HS-5 (cell line): ENCODE data around the gene STIL.

Experiments used
- DNase-seq: peaks from one replicate; pipeline ENCODE4 v3.0.0-alpha.2; 2012; ENCODE audit warnings: low read depth

Gene STIL

DNA sequence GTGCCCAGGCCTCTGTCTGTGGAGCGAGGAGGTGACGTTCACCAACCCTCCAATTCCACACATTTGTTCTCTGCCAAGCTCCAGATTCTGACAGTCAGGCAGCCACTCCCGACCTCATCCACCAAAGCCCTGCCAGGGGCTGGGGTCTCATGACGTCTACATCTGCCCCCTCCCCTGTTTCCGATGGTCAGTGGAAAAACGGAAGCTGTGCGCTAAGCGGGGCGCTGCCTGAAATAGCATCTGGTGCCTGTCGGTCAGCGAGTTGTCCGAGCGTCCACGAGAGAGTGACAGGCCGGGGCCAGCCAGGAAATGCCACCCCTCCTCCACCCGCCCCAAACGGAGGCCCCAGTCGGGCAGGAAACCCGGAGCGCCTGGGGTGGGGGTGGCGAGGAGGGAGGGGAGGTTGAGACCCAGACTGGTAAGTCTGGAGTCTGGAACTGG, 78.7 kb downstream of the STIL start:
- no peak for DNase-seq

DNA sequence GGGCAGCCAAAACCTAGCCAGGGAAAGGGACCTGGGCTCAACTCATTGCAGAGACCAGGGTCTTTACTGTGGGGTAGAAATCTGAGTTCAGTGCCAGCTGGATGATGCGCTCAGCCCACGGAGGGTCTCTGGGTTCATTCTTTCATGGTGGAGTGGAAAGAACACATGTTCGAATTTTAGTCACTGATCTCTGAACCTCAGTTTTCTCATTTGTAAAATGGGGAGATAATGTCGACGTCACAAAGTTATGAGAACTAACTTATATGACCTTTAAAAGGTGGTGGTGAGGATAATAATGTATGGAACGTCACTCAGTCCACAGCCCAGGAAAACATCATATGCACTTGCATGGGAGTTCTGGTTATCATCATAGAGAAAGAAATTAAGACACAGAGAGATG, 80.8 kb downstream of the STIL start:
- no peak for DNase-seq

DNA sequence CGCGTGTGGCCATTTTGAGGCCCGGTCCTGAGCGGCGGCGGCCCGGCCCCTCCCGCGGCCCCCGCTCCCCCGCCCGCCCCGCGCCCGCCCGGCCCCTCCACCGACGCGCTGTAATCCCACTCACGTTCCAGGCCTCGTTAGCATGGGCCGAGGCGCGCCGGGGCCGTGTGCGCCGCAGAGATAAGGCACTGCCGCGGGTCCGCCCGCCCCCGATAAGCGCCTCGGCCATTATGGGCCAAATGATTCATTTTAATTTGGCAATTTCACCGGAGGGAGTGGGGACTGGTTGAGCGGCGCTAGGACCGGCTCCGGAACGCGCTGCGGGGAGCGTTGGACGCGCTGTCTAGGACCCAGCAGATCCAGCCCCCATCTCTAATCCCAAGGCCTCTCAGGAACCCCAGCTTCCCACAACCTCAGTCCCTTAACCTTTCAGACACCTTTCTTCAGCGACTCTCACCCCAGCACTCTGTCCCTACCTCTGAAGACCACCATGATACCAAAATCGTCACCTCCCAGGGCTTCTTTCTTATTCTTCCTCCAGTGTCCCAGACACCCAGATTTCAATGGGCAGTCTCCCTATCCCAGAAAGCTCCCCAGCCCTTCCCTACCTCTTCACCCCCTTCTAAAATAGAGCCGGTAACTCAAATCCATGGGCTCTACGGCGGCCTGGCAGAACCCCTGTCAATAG, 81.6 kb downstream of the STIL start, which contains the start of gene TAL1:
TSS of gene TAL1 (minus strand) at position 39 of the 688 bp plus-strand sequence. CDS start 6,337 bp downstream, outside the sequence.
- no peak for DNase-seq

GRCh38 chr1:47231301-47232186, 82.4 kb downstream of the STIL start:
- no peak for DNase-seq

GRCh38 chr1:47230692-47231300, 83.2 kb downstream of the STIL start:
- DNase-seq: no peak

- DNase-seq: no peak
Measured at GRCh38 chr1:47229886-47230691, 83.9 kb downstream of the STIL start.

DNA sequence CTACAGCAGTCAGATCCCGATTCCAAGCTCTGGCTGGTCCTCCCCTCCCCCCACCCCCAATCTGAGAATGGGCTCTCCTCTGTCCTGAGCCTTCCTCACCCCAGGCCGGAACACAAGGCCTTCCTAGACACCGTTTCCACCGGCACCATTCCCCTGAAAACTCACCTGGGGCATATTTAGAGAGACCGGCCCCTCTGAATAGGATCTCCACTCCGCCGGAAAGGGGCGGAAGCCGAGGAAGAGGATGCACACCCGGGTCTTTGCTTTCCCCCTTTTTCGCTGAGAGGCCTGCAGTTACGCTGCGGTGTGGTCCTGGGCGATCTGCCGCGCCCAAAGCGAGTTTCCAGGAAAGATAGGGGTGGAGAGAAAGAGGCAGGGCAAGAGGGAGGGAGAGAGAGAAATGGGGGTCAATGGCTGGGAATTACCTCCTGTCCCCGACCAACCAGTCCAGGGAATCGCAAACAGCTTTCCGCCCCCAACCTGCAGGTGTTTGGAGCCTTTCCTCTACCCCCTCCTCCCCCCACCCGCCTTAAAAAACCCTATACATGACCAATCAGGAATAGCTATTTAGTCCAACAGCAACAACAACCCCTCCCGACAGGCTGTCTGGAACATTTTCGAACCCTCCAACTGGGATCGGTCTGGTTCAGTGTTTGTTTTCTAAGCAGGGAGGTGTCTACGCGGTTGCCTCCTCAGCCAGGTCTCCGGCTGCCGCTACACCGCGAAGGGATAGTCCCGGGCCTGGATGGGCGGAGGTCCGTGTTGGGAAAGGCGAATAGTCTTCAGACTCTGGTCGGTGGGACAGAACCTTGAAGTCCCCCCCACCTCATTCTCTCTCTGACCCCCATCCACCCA, 84.7 kb downstream of the STIL start:
- no peak for DNase-seq

DNA sequence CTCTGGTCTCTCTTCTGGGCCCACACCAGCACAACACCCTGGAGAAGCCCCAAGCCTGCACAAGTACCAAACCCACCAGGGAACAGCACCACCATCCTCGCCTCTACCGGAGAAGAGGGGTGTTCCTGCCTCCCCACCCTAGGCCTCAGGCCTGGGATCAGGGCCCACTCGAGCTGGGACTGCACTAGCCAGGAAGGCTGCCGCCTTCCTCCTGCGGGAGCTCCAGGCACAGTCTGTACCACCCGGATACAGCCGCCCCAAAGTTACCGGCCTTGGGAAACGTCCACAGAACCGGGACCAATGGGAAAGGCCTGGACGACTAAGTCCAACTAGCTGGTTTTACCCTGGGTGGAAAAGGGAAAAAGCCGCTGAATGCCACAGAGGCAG, 85.3 kb downstream of the STIL start:
- no peak for DNase-seq

- DNase-seq: no peak
Measured at GRCh38 chr1:47227341-47228232, 86.4 kb downstream of the STIL start.

DNA sequence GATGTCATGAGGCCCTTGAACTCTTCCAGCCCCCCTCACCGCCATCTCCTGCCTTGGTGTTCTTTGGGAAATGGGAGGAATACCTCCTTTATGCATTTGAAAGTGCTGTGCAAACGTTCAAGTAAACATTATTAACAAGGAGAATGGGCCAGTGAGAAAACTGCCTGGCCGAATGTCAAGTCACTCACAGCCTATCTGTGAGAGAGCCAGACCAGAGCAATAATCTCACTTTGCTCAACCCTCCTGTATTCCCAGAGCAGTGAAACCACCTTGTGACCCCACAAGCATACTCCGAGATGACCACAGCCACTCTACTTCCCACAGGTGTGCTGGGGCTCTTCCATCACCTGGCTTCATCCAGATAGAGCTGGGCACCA, 87.1 kb downstream of the STIL start:
- no peak for DNase-seq

DNA sequence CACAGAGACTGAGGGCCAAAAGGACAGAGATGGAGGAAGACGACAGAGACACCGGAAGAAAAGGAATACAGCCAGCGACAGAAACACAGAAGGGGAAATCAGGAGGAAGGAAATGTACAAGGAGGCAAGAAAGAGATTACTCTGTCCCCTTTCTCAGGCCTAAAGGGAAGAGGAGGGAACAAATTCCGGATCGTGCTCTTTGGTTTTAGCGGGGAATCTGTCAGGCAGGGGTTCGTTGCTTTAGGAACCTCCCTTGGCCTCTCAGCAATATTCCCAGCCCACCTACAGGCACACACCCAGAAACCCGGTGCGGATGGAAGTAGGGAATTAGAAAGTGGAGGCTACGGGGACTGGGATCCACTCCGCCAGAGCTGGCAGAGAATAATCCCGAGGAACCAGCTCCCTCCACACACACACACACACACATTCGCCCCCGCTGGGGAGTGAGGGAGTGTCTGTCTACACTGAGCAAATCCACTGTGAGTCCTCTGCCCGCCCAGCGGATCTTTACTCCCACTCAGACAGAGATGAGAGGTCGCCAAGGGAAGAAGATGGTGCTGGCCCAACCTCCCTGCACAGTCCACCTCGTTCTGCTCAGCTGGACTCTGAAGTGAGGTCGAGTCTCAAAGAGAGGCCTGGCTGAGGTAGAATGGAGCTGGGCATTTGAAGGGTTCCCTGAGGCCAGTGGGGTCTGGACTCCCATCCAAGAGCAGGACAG, 87.7 kb downstream of the STIL start:
- no peak for DNase-seq

DNA sequence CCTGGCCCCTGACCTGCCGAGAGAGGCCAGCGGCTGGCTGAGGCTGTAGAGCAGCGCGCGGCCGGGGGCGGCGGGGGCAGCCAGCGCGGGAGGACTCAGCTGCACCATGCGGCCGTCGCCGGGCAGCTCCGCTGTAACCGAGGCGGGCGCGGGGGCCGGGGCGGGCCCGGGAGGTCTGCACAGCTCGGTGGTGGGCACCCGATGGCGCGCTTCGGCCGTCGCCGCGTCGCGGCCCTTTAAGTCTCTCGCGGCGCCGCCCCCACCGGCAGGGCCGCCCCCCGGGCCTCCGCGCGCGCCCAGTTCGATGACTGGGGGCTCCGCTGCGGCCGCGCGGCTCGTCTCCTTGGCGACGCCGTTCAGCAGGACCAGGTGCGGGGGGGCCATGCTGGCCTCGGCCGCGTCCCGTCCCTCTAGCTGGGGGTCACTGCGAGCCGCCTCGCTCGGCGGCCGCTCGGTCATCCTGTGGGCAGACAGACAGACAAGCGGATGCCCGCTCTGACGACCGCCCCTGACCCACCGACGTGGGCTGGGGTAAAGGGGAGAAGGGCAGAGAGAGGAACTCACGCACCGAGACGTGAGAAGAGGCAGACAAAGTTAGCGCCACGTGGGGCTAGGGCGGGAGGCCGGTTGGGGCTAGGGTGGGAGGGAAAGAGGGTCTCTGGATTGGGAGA, 88.4 kb downstream of the STIL start:
- no peak for DNase-seq

DNA sequence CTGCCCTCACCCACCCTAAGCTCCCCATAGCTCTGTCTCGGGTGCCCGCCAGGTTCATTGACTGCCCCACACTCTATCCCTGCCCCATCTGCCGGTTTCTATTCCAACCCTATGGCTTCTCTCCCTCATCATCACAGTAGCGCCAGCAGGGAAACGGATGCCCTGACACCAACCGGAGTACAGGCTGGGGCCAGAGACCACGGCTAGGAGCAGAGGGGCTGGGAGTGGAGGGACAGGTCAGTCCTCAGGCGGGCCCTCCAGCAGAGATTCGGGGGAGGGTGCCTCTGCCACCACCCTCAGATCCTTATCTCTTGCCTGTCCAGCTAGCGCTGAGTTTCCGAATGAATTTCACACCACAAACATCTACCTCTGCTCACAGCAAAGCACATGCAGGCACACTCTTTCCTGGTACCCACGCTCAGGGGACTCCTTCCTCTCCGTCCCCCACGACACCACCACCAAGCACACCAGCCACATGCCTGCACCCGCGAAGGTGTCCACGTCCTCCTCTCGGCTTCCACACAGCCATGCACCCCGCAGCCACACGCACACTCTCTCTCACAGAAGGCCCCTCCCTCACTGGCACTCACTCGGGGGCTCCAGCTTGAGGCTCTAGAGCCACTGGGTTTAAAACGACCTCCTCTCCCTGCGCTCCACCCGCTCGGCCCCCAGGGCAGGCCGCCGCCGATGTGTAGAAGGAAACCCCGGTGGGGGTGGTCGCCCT, 89.1 kb downstream of the STIL start:
- DNase-seq: no peak

- no peak for DNase-seq
Measured at GRCh38 chr1:47223921-47224675, 89.8 kb downstream of the STIL start.

DNA sequence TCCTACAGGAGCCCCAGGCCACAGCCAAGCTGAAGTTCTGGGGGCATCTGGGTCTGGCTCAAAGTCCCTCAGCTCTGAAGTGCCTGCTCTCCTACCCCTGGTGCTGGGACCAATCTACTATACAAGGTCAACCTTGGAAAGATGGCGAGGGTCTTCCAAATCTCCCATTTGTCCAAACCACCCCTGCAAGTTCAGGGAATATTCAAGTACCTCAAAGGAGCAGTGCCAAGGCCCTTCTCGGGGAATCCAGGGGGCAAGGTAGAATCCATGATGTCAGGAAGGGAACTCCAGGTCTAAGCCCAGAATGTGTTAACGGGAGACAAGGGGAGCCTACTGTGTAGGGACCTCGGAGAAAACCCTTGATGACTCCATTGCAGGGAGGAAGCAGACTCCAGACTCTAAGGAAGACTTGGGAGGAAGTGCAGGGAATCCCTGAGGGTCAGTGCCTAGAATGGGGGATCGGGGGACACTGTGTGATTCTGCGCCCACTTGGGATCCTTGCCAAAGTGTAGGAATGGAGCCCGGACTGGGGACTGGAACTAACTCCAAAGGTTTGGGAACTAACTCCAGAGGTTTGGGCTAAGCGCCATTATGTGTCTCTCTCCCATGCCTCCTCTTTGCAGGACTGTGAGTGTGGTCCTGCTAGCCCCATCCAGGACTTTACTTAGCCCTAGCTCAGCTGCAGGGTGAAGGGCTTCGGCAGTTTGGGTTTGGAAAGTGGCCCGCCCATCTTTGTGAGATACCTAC, 90.6 kb downstream of the STIL start:
- DNase-seq: no peak

DNA sequence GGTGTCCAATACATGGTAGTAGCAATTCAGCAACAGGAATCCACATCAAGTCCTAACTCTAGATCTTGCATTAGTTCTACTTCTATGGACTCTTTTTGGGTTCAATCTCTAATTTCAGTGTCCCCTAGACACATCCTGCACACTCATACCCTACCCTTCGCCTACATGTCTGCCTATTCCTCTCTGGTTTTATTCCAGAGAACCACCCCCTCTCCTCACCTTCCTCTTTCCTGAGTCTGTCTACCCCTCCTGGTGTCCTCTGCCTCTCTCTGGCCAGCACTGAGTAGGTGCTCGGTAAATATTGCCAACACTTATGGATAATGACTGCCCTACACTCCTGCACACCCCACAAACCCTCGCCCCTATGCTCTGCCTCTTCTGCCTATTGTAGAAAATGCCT, 91.5 kb downstream of the STIL start:
- DNase-seq: no peak
